HG03520 (cell line): ENCODE measurements around the gene AHSG.
A peak's percentile ranks its signal among the peaks of the same experiment; 100 is the strongest.

Source experiments
- ATAC-seq: cut with Tn5 transposase; IDR thresholded peaks from one replicate; pipeline ENCODE4 v1.9.1; 2021; ENCODE audit warnings: mild to moderate bottlenecking, moderate library complexity; ENCODE audit not compliant: unreplicated experiment

AHSG gene

GRCh38 chr3:186592682-186593081 lies 20.2 kb upstream of the AHSG start:
- no peak for ATAC-seq

GRCh38 chr3:186593862-186594261 lies 19.0 kb upstream of the AHSG start:
- ATAC-seq: no peak

GRCh38 chr3:186594591-186595113 lies 18.2 kb upstream of the AHSG start:
- ATAC-seq: no peak

- ATAC-seq: no peak
Measured at GRCh38 chr3:186596568-186597287, 16.1 kb upstream of the AHSG start.

- ATAC-seq: no peak
Measured at GRCh38 chr3:186598108-186598784, 14.6 kb upstream of the AHSG start.

- no peak for ATAC-seq
Measured at GRCh38 chr3:186598794-186599141, 14.1 kb upstream of the AHSG start.

- ATAC-seq: no peak
Measured at GRCh38 chr3:186599142-186599784, 13.6 kb upstream of the AHSG start.

- no peak for ATAC-seq
Measured at GRCh38 chr3:186599785-186600166, 13.1 kb upstream of the AHSG start.

GRCh38 chr3:186600896-186601295 lies 12.0 kb upstream of the AHSG start:
- no peak for ATAC-seq

GRCh38 chr3:186603159-186603558 lies 9.7 kb upstream of the AHSG start:
- no peak for ATAC-seq

GRCh38 chr3:186605078-186605477 lies 7.8 kb upstream of the AHSG start:
- no peak for ATAC-seq

- no peak for ATAC-seq
Measured at GRCh38 chr3:186605561-186606545, 7.0 kb upstream of the AHSG start.

GRCh38 chr3:186608624-186609215 lies 4.1 kb upstream of the AHSG start:
- no peak for ATAC-seq

GRCh38 chr3:186609247-186609868 lies 3.5 kb upstream of the AHSG start:
- no peak for ATAC-seq

- ATAC-seq: no peak
Measured at GRCh38 chr3:186612065-186612464, 795 bp upstream of the AHSG start.

- ATAC-seq: no peak
Measured at GRCh38 chr3:186613637-186614265, 891 bp downstream of the AHSG start.

GRCh38 chr3:186614266-186614596 lies 1.4 kb downstream of the AHSG start:
- no peak for ATAC-seq

- peak; percentile 73 for ATAC-seq
Measured at GRCh38 chr3:186614597-186615483, 2.0 kb downstream of the AHSG start.

- no peak for ATAC-seq
Measured at GRCh38 chr3:186616299-186616617, 3.4 kb downstream of the AHSG start.
